ENCODE data around the gene LPXN. TPM values are rescaled to one million over a fixed set of nuclear protein-coding genes. Genes with fewer than 3 reads are reported as not detected.

LPXN gene
- total and polyA plus RNA-seq, 10 of the 15 experiments (the other 5 are each of a cell fraction or from before 2014, with no cell fraction given), result 131 to 349 (median 201) TPM

- Histone ChIP-seq H3K79me2 (ENCODE audit: control insufficient read depth, insufficient read depth, low read length) (peaks cover 74% of the 10 kb centered on the region), H3K4me3 (peak overlapping the region; percentile 77), H3K27ac (ENCODE audit: control insufficient read depth, insufficient read depth) (peak overlapping the region; percentile 99), H3K9me3 (replicated peaks; ENCODE audit: control insufficient read depth, insufficient read depth, low read length) (no peaks in the 10 kb centered on the region), H2AFZ (ENCODE audit: control insufficient read depth, low read depth, low read length) (peak overlapping the region; percentile 15; the same call in 1 of the 2 replicates), H3K36me3 (ENCODE audit: control insufficient read depth in 2 of 2, insufficient read depth in 2 of 2, low read length in 1 of 2) (peaks cover 1 to 5% of the 10 kb centered on the region in 2 experiments), H3K4me1 (ENCODE audit: control insufficient read depth, insufficient read depth, low read length) (peaks cover 9% of the 10 kb centered on the region), H3K9ac (ENCODE audit: control insufficient read depth, insufficient read depth, low read length) (peak overlapping the region; percentile 100), H3K27me3 (replicated peaks in 1 of 2; ENCODE audit: control insufficient read depth in 2 of 2, insufficient read depth in 2 of 2, low read length in 1 of 2) (no peaks in the 10 kb centered on the region), H4K20me1 (ENCODE audit: control insufficient read depth, insufficient read depth) (no peaks in the 10 kb centered on the region), H3K4me2 (ENCODE audit: control insufficient read depth, insufficient read depth) (peak overlapping the region; percentile 98)
- no peak for DNase-seq (ENCODE audit: low read depth, low spot score)
- intact Hi-C loops (cut with micrococcal nuclease; ENCODE audit: unreplicated experiment) (loop anchor here (1.0 to 10.0 kb wide), 3 partner anchors 48 to 981 kb away; no protein-coding TSS in a partner anchor), in situ Hi-C loops (cut with MboI) (loop anchor here (10.0 kb wide), 2 partner anchors 531 to 981 kb away; partner anchors contain the start of gene FAM111B)
- ChIA-PET CTCF (interaction anchor here (0.6 to 2.3 kb wide), 10 partner anchors 9 to 911 kb away, joined by 3 to 15 read pairs (median 4); no protein-coding TSS in a partner anchor), RAD21 (ENCODE audit: unreplicated experiment) (interaction anchor here (1.0 to 2.0 kb wide), 6 partner anchors 10 to 567 kb away, joined by 3 to 10 read pairs (median 6); no protein-coding TSS in a partner anchor), SMC1A (ENCODE audit: uncharacterized antibody, unreplicated experiment) (interaction anchor here (1.1 to 2.3 kb wide), 7 partner anchors 9 to 574 kb away, joined by 3 to 7 read pairs (median 4); no protein-coding TSS in a partner anchor), POLR2A (interaction anchor here (0.6 to 1.1 kb wide), 4 partner anchors 13 to 53 kb away, joined by 3 to 7 read pairs (median 4); no protein-coding TSS in a partner anchor)
- no TSS peak for BruUV-seq (replicated peaks)
- no peak for FAIRE-seq
- WGBS (ENCODE audit: insufficient coverage, insufficient replicate concordance, low lambda C conversion rate, missing lambda C conversion rate), result 3% methylated on average over 4 of the region's 4 CpGs
- peak; percentile 41 for ATAC-seq
- TF ChIP-seq ZBTB33 (IDR thresholded peaks at IDR 0.05) (no peak), FOS (IDR thresholded peaks at IDR 0.05; ENCODE audit: borderline replicate concordance, extremely low read depth, insufficient read length) (no peak), POLR2A (IDR thresholded peaks at IDR 0.05; ENCODE audit: low read depth, low read length) (peak; percentile 69), ZBTB11 (CRISPR knock-in tag; IDR thresholded peaks at IDR 0.05) (no peak), RBBP5 (conservative IDR thresholded peaks at IDR 0.05) (no peak), USF1 (IDR thresholded peaks at IDR 0.05; ENCODE audit: borderline replicate concordance, extremely low read length, insufficient read depth, low read depth, low read length) (no peak), E2F4 (IDR thresholded peaks at IDR 0.05; ENCODE audit: low read depth, low read length) (no peak), YBX1 (IDR thresholded peaks at IDR 0.05) (no peak), TCF7 (IDR thresholded peaks at IDR 0.05; ENCODE audit: borderline replicate concordance) (0 out of 2 replicates have a peak, but pooled peaks have one; percentile 35), ZNF592 (IDR thresholded peaks at IDR 0.05) (no peak)
Observed at GRCh38 chr11:58573451-58574104, 2.1 kb downstream of the LPXN start.

Data from GM12878 (cell line).